ENCODE measurements around the gene HCRTR1. TPM values are rescaled to one million over a fixed set of nuclear protein-coding genes. Genes with fewer than 3 reads are reported as not detected.
A peak's percentile ranks its signal among the peaks of the same experiment; 100 is the strongest.

HCRTR1 gene
- total RNA-seq, 1 donor from 2014 or later = 0.98 TPM

DNA sequence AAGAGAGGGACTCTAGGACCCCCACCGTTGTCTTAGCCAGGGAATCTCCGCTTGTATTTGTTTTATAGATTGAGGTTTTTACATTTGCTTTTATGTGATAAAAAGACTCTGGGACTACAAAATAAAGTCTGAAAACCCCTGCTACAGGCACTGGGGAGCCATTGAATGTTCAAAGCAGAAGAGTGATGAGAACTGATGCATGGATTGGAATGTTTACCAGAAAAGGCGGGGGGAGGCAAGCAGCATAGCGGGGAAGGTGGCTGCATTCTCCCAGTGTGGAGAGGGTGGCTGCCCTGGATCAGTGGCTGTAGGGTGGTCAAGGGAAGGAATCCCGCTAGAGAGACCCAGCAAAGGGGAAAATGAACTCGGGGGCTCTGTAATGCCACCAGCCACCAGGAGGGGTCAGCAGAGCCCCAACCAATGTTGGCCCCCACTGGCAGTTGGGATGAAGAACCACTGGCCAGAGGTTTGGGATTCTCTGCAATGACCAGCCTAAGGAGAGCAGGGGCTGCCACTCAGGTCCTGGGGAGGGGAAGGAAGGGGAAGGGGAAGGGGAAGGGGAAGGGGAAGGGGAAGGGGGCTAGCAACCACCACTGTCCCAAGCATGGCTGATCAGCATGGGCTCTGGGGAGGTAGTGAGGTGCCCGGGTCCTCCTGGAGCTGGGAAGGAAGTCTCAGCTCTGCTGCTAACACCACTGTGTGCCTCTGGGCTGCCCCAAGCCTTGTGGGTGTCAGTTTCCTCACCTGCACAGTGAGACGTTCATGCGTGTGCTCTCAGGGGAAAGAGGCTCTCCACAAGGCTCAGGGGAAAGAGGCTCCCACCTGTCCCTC is 46.3 kb downstream of the HCRTR1 start:
- Mint-ChIP-seq H3K36me3 (peaks cover 13% of the 10 kb centered on the region), H3K9me3 (no peaks in the 10 kb centered on the region), H3K4me3 (no peak overlapping the region), H3K4me1 (peaks cover 14% of the 10 kb centered on the region), H3K27me3 (ENCODE audit: low read depth) (no peaks in the 10 kb centered on the region), H3K27ac (no peak overlapping the region)
- TF ChIP-seq, protein P1, sequence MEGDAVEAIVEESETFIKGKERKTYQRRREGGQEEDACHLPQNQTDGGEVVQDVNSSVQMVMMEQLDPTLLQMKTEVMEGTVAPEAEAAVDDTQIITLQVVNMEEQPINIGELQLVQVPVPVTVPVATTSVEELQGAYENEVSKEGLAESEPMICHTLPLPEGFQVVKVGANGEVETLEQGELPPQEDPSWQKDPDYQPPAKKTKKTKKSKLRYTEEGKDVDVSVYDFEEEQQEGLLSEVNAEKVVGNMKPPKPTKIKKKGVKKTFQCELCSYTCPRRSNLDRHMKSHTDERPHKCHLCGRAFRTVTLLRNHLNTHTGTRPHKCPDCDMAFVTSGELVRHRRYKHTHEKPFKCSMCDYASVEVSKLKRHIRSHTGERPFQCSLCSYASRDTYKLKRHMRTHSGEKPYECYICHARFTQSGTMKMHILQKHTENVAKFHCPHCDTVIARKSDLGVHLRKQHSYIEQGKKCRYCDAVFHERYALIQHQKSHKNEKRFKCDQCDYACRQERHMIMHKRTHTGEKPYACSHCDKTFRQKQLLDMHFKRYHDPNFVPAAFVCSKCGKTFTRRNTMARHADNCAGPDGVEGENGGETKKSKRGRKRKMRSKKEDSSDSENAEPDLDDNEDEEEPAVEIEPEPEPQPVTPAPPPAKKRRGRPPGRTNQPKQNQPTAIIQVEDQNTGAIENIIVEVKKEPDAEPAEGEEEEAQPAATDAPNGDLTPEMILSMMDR (IDR thresholded peaks at IDR 0.05; ENCODE audit: unreplicated experiment) = peak; percentile 79
- peak in 1 of 2 experiments; percentile 86 for DNase-seq (ENCODE audit: low spot score in 2 of 2, unreplicated experiment in 2 of 2)

- peaks cover 13% of the 10 kb centered on the region for H3K36me3 Mint-ChIP-seq
Observed at GRCh38 chr1:31664528-31664927, 47.0 kb downstream of the HCRTR1 start.

DNA sequence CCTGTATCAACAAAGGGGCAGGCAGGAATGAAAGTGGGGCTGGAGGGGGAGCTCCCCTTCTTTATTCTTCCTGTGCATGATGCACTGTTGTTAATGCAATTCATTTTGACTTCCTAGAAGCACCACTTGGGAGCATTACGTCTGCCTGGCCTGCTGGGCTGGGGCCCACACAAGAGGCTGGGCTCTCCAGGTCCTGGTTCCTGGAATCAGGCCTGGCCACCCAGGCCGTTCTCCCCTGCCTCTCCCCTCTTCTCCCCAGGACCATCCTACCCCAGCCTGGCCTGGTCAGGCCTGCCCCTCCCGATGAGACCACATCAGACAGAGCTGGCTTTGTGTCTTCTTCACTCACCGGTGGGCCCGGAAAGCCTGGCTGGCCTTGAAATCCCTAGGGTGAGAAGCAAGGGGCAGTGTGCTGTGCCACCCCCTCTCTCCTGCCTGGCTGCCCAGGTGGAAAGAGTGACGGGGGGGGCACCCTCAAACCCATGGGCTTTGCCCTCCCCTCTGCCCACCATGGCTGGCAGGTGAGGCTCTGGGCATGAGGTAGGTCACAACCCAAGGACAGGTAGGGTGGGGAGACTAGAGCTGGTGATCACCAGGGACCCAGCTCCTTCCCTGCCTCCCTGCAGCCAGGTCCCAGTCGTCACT is 47.9 kb downstream of the HCRTR1 start:
- Mint-ChIP-seq H3K36me3 (peaks cover 10% of the 10 kb centered on the region), H3K27me3 (ENCODE audit: low read depth) (no peaks in the 10 kb centered on the region), H3K9me3 (no peaks in the 10 kb centered on the region), H3K27ac (no peak overlapping the region), H3K4me3 (no peak overlapping the region), H3K4me1 (peaks cover 28% of the 10 kb centered on the region)
- no peak for DNase-seq (ENCODE audit: low spot score in 2 of 2, unreplicated experiment in 2 of 2)
- TF ChIP-seq, protein P1 (IDR thresholded peaks at IDR 0.05; ENCODE audit: unreplicated experiment) = no peak

More at GRCh38 chr1:31664528-31664927, 47.0 kb downstream of the HCRTR1 start:
- peaks cover 20% of the 10 kb centered on the region for H3K4me1 Mint-ChIP-seq
- H3K27ac Mint-ChIP-seq = no peak overlapping the region
- H3K27me3 Mint-ChIP-seq (ENCODE audit: low read depth) = no peaks in the 10 kb centered on the region
- TF ChIP-seq, protein P1 (IDR thresholded peaks at IDR 0.05; ENCODE audit: unreplicated experiment) = no peak
- no peak for DNase-seq (ENCODE audit: low spot score in 2 of 2, unreplicated experiment in 2 of 2)
- no peak overlapping the region for H3K4me3 Mint-ChIP-seq
- no peaks in the 10 kb centered on the region for H3K9me3 Mint-ChIP-seq

DNA sequence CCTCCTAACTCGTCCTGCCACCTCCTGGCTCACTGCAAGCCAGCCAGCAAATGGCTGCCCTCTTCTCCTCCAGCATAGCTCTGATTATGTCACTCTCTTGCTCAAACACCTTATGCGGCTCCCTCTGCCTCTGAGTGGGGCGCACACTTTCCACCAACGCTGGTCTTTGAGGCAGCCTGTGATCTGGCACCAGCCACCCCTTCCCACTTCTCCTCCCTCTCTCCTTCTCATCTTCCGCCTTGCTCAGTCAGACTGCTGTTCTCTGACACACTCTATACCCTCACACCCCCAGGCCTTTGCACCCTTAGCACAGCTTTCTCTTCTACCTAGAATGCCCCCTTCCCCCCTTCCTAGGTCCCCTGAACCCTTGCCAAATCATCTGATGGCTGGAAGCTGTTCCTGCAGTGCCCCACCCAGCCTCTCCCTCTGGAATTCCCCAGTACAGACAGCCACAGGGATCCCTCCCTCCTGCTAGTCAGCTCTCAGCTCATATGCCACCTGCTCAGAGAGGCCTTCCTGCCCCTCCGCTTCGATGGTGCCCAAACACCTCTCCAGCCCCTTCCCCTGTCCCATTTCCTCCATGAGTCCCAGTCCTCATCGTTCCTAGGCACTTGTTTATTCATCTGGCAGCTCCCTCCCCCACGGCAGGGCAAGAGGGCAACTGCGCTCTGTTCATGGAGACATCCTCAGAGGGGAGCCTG is 48.9 kb downstream of the HCRTR1 start:
- Mint-ChIP-seq H3K4me1 (peaks cover 36% of the 10 kb centered on the region), H3K4me3 (no peak overlapping the region), H3K36me3 (peaks cover 12% of the 10 kb centered on the region), H3K27me3 (ENCODE audit: low read depth) (no peaks in the 10 kb centered on the region), H3K27ac (peak overlapping the region; percentile 87), H3K9me3 (no peaks in the 10 kb centered on the region)
- TF ChIP-seq, protein P1 (IDR thresholded peaks at IDR 0.05; ENCODE audit: unreplicated experiment) = no peak
- DNase-seq (ENCODE audit: low spot score in 2 of 2, unreplicated experiment in 2 of 2) = no peak

GRCh38 chr1:31667065-31667785 is 49.7 kb downstream of the HCRTR1 start:
- H3K27ac Mint-ChIP-seq = no peak overlapping the region
- DNase-seq (ENCODE audit: low spot score in 2 of 2, unreplicated experiment in 2 of 2) = no peak
- no peaks in the 10 kb centered on the region for H3K27me3 Mint-ChIP-seq (ENCODE audit: low read depth)
- H3K4me3 Mint-ChIP-seq = no peak overlapping the region
- H3K4me1 Mint-ChIP-seq = peaks cover 39% of the 10 kb centered on the region
- TF ChIP-seq, protein P1 (IDR thresholded peaks at IDR 0.05; ENCODE audit: unreplicated experiment) = no peak
- no peaks in the 10 kb centered on the region for H3K9me3 Mint-ChIP-seq
- peaks cover 17% of the 10 kb centered on the region for H3K36me3 Mint-ChIP-seq

All from mesothelial cell of epicardium (in vitro differentiated cells).